ENCODE measurements around the gene KSR1. TPM values are rescaled to one million over a fixed set of nuclear protein-coding genes. Genes with fewer than 3 reads are reported as not detected.
A peak's percentile ranks its signal among the peaks of the same experiment; 100 is the strongest.

Gene KSR1
- total and polyA plus RNA-seq, 10 of the 15 experiments (the other 5 are each of a cell fraction or from before 2014, with no cell fraction given): 0.97 to 66.6 (median 22.9) TPM

DNA sequence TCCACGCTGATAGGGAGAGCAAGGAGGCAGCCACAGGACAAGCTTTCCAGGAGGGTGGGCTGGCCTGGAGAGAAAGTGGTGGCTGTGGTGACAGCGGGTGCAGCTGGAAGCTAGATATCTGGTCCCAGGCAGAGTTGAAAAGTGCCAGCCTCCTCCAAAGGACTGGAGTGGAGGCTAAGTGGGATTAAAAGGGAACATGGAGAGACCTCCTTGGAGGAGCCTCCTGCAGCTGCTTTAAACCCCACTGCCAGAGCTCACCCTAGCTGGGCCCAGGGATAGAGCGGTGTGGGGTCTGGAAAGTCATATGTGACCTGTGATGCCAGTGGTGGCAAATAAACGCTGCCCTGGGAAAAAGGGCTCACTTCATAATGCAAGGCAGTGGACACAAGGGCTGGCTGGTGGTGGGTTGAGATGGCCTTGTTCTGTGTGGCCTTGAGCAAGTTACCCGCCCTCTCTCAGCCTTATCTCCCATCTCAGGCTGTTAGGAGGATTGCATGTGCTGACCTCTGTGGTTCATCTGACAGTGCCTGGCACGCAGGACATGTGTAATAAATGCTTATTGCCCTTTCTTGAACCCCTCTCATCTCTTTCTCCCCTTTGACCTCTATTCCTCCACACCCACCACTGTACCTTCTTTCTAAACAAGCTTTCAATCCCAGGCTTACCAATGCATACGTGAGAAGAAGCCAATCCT, 113.8 kb downstream of the KSR1 start (continued):
- TF ChIP-seq, protein P1, sequence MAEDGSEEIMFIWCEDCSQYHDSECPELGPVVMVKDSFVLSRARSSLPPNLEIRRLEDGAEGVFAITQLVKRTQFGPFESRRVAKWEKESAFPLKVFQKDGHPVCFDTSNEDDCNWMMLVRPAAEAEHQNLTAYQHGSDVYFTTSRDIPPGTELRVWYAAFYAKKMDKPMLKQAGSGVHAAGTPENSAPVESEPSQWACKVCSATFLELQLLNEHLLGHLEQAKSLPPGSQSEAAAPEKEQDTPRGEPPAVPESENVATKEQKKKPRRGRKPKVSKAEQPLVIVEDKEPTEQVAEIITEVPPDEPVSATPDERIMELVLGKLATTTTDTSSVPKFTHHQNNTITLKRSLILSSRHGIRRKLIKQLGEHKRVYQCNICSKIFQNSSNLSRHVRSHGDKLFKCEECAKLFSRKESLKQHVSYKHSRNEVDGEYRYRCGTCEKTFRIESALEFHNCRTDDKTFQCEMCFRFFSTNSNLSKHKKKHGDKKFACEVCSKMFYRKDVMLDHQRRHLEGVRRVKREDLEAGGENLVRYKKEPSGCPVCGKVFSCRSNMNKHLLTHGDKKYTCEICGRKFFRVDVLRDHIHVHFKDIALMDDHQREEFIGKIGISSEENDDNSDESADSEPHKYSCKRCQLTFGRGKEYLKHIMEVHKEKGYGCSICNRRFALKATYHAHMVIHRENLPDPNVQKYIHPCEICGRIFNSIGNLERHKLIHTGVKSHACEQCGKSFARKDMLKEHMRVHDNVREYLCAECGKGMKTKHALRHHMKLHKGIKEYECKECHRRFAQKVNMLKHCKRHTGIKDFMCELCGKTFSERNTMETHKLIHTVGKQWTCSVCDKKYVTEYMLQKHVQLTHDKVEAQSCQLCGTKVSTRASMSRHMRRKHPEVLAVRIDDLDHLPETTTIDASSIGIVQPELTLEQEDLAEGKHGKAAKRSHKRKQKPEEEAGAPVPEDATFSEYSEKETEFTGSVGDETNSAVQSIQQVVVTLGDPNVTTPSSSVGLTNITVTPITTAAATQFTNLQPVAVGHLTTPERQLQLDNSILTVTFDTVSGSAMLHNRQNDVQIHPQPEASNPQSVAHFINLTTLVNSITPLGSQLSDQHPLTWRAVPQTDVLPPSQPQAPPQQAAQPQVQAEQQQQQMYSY (CRISPR knock-in tag; IDR thresholded peaks at IDR 0.05): no peak
- no peak for TF ChIP-seq NR2C1 (IDR thresholded peaks at IDR 0.05)
- TF ChIP-seq, protein P2, sequence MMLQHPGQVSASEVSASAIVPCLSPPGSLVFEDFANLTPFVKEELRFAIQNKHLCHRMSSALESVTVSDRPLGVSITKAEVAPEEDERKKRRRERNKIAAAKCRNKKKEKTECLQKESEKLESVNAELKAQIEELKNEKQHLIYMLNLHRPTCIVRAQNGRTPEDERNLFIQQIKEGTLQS (IDR thresholded peaks at IDR 0.05; ENCODE audit: borderline replicate concordance, extremely low read depth, low read depth, low read length): no peak

DNA sequence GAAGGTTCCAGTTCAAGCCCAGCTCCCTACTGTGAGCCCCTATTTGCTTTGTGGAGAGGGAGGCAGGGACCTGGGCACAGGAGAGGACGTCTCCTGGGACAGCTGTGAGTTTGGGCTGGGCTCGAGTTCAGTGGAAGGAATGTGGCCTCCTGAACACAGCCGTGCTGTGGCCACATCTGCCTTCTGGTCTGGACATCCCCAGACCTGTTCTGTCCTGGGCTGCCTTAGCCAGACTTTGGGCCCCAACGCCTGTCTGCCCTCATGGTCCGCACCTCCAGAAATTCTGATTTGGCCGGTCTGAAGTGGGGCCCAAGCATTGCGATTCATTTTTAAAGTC, 114.3 kb downstream of the KSR1 start:
- TSS peak; percentile 23 for BruUV-seq (replicated peaks)
- H3K36me3 ChIP-seq (ENCODE audit: control insufficient read depth in 2 of 2, insufficient read depth in 2 of 2, low read length in 1 of 2): peaks cover 0 to 14% of the 10 kb centered on the region in 2 experiments; a peak in 3 of 4 replicates
- in situ Hi-C loops (cut with MboI) (no loop called here), intact Hi-C loops (cut with micrococcal nuclease; ENCODE audit: unreplicated experiment) (no loop called here)
- no peaks in the 10 kb centered on the region; the same call in 1 of the 2 replicates for H3K4me1 ChIP-seq (ENCODE audit: control insufficient read depth, insufficient read depth, low read length)
- ChIA-PET SMC1A (ENCODE audit: uncharacterized antibody, unreplicated experiment) (interaction anchor here (0.9 to 2.3 kb wide), 3 partner anchors 24 to 161 kb away, joined by 3 to 12 read pairs (median 3); no protein-coding TSS in a partner anchor), RAD21 (ENCODE audit: unreplicated experiment) (interaction anchor here (1.2 to 3.6 kb wide), 4 partner anchors 8 to 29 kb away, joined by 4 to 25 read pairs (median 5); no protein-coding TSS in a partner anchor), POLR2A (no interaction called here), CTCF (interaction anchor here (0.8 to 4.6 kb wide), 7 partner anchors 8 to 113 kb away, joined by 3 to 53 read pairs (median 4); no protein-coding TSS in a partner anchor)
- 92% methylated on average over 7 of the region's 7 CpGs for WGBS (ENCODE audit: insufficient coverage, insufficient replicate concordance, low lambda C conversion rate, missing lambda C conversion rate)
- no peak for ATAC-seq
- no peak overlapping the region for H3K9ac ChIP-seq (ENCODE audit: control insufficient read depth, insufficient read depth, low read length)
- no peak overlapping the region for H3K4me3 ChIP-seq
- H3K9me3 ChIP-seq (replicated peaks; ENCODE audit: control insufficient read depth, insufficient read depth, low read length): no peaks in the 10 kb centered on the region
- no peak overlapping the region for H2AFZ ChIP-seq (ENCODE audit: control insufficient read depth, low read depth, low read length)
- H3K27me3 ChIP-seq (replicated peaks in 1 of 2; ENCODE audit: control insufficient read depth in 2 of 2, insufficient read depth in 2 of 2, low read length in 1 of 2): no peaks in the 10 kb centered on the region
- no peaks in the 10 kb centered on the region; the same call in 1 of the 2 replicates for H3K79me2 ChIP-seq (ENCODE audit: control insufficient read depth, insufficient read depth, low read length)
- FAIRE-seq: no peak
- no peaks in the 10 kb centered on the region; the same call in 1 of the 2 replicates for H4K20me1 ChIP-seq (ENCODE audit: control insufficient read depth, insufficient read depth)
- no peak for DNase-seq (ENCODE audit: low read depth, low spot score)
- no peak overlapping the region for H3K27ac ChIP-seq (ENCODE audit: control insufficient read depth, insufficient read depth)
- H3K4me2 ChIP-seq (ENCODE audit: control insufficient read depth, insufficient read depth): no peak overlapping the region
- TF ChIP-seq, protein P3, sequence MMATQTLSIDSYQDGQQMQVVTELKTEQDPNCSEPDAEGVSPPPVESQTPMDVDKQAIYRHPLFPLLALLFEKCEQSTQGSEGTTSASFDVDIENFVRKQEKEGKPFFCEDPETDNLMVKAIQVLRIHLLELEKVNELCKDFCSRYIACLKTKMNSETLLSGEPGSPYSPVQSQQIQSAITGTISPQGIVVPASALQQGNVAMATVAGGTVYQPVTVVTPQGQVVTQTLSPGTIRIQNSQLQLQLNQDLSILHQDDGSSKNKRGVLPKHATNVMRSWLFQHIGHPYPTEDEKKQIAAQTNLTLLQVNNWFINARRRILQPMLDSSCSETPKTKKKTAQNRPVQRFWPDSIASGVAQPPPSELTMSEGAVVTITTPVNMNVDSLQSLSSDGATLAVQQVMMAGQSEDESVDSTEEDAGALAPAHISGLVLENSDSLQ (IDR thresholded peaks at IDR 0.05): no peak
- no peak for TF ChIP-seq TBL1XR1 (IDR thresholded peaks at IDR 0.05; ENCODE audit: low read depth, low read length)
- TF ChIP-seq ZNF274 (IDR thresholded peaks at IDR 0.05; ENCODE audit: insufficient read depth, insufficient read length): no peak
- TF ChIP-seq, protein P4, sequence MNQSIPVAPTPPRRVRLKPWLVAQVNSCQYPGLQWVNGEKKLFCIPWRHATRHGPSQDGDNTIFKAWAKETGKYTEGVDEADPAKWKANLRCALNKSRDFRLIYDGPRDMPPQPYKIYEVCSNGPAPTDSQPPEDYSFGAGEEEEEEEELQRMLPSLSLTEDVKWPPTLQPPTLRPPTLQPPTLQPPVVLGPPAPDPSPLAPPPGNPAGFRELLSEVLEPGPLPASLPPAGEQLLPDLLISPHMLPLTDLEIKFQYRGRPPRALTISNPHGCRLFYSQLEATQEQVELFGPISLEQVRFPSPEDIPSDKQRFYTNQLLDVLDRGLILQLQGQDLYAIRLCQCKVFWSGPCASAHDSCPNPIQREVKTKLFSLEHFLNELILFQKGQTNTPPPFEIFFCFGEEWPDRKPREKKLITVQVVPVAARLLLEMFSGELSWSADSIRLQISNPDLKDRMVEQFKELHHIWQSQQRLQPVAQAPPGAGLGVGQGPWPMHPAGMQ (IDR thresholded peaks at IDR 0.05; ENCODE audit: borderline replicate concordance): no peak
- TF ChIP-seq, protein P5, sequence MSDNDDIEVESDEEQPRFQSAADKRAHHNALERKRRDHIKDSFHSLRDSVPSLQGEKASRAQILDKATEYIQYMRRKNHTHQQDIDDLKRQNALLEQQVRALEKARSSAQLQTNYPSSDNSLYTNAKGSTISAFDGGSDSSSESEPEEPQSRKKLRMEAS (IDR thresholded peaks at IDR 0.05; ENCODE audit: low read depth, low read length): no peak
- TF ChIP-seq ZNF384 (IDR thresholded peaks at IDR 0.05; ENCODE audit: borderline replicate concordance, low read depth, low read length): no peak
- no peak for TF ChIP-seq TAF1 (IDR thresholded peaks at IDR 0.05; ENCODE audit: borderline replicate concordance, low read depth, low read length)

All from GM12878 (cell line).